HepG2 (cell line): ENCODE measurements around the gene KDM7A.

Experiments used
- AKAP8 ChIP-seq: sonication (generic); formaldehyde crosslinking; IDR thresholded peaks from 2 replicates; pipeline ENCODE4 v1.5.1; 2020; ENCODE audit warnings: mild to moderate bottlenecking, missing genetic modification reagents
- ARNTL ChIP-seq: sonication (generic); formaldehyde crosslinking; IDR thresholded peaks from 2 replicates; pipeline ENCODE4 v1.4.0; 2020; ENCODE audit warnings: mild to moderate bottlenecking, missing genetic modification reagents
- IKZF1 ChIP-seq: fragments of 450-650 bp; IDR thresholded peaks from 2 replicates; pipeline ENCODE4 v1.7.1; 2016
- JUN ChIP-seq: sonication (generic); formaldehyde crosslinking; IDR thresholded peaks from 2 replicates; pipeline ENCODE4 v1.4.0; 2020; ENCODE audit warnings: mild to moderate bottlenecking, missing genetic modification reagents
- JUNB ChIP-seq: sonication (generic); formaldehyde crosslinking; IDR thresholded peaks from 2 replicates; pipeline ENCODE4 v1.8.0; 2022; ENCODE audit warnings: missing genetic modification reagents, mild to moderate bottlenecking, borderline replicate concordance
- JUND ChIP-seq: sonication (generic); formaldehyde crosslinking; IDR thresholded peaks from 2 replicates; pipeline ENCODE4 v1.8.0; 2022; ENCODE audit warnings: mild to moderate bottlenecking, missing genetic modification reagents
- KDM5A ChIP-seq: fragments of 200-600 bp; sonication (generic); IDR thresholded peaks from 2 replicates; pipeline ENCODE4 v1.7.0; 2018; ENCODE audit warnings: antibody characterized with exemption, mild to moderate bottlenecking, low read length, borderline replicate concordance
- ZNF274 ChIP-seq: sonication (generic); formaldehyde crosslinking; IDR thresholded peaks from 2 replicates; pipeline ENCODE4 v1.5.1; 2020; ENCODE audit warnings: mild to moderate bottlenecking, missing genetic modification reagents
- TF ChIP-seq, protein P1 (sequence below): IDR thresholded peaks from 2 replicates; pipeline ENCODE4 v1.6.1; 2012; ENCODE audit warnings: low read depth, low read length, improper control_type of control experiment
- TF ChIP-seq, protein P2 (sequence below): sonication (generic); formaldehyde crosslinking; IDR thresholded peaks from 2 replicates; pipeline ENCODE4 v1.4.0; 2020; ENCODE audit warnings: missing genetic modification reagents, mild to moderate bottlenecking, borderline replicate concordance
- TF ChIP-seq, protein P3 (sequence below), 2 experiments: sonication (generic) in 1 of 2; formaldehyde crosslinking in 1 of 2; IDR thresholded peaks; 2 replicates each; pipeline versions ENCODE4 v1.5.1 to v1.6.1; 2011 to 2020; ENCODE audit warnings: borderline replicate concordance in 1 of 2, low read depth in 1 of 2, low read length in 1 of 2, mild to moderate bottlenecking in 1 of 2, missing genetic modification reagents in 1 of 2, moderate library complexity in 1 of 2
- TF ChIP-seq, protein P4 (sequence below): sonication (generic); formaldehyde crosslinking; IDR thresholded peaks from 2 replicates; pipeline ENCODE4 v1.4.0; 2020; ENCODE audit warnings: missing genetic modification reagents, borderline replicate concordance
- TF ChIP-seq, protein P5 (sequence below): IDR thresholded peaks from 2 replicates; pipeline ENCODE4 v1.6.1; 2016
- TF ChIP-seq, protein P6 (sequence below): IDR thresholded peaks from 2 replicates; pipeline ENCODE4 v1.6.1; 2016; ENCODE audit warnings: missing compliant biosample characterization, missing genetic modification reagents, borderline replicate concordance

DNA sequence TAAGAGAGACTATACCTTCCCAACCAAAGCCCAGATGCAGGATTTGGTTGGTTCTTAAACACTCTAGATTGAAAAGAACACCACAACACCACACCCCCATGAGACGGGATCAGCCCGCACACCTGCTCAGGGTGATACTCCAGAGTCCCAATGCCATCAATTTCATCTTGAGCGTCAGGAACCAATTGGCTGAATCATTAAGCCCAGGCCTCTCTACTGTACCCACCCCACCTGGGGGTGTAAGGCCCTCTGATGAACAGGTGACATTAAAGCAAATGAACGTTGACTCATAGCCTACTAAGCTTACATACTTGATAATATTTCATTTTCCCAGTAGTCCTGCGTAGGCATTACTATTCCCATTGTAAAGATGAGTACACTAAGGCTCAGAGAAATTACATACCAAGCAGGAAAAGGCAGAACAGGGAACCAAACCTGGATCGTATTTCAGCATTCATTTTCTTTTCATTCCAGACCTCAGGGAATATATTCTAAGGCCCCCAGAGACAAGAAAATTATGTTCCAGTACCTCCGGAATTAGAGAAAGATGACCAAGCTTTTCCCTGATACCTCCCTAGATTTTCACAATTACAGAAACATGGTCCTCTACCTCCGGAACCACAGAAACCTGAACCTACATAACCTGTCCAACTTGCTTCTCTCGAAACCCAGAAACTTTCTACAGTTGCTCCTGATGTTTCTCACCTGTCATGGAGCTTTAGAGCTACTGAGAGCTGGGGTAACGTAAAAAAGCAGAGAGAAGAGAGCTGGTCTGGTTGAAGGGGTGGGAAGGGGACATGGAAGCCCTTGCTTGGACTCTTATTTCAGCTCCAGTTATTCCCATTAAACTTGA is 43.1 kb upstream of the KDM7A start:
- TF ChIP-seq AKAP8 (CRISPR knock-in tag): no peak
- TF ChIP-seq, protein P1, sequence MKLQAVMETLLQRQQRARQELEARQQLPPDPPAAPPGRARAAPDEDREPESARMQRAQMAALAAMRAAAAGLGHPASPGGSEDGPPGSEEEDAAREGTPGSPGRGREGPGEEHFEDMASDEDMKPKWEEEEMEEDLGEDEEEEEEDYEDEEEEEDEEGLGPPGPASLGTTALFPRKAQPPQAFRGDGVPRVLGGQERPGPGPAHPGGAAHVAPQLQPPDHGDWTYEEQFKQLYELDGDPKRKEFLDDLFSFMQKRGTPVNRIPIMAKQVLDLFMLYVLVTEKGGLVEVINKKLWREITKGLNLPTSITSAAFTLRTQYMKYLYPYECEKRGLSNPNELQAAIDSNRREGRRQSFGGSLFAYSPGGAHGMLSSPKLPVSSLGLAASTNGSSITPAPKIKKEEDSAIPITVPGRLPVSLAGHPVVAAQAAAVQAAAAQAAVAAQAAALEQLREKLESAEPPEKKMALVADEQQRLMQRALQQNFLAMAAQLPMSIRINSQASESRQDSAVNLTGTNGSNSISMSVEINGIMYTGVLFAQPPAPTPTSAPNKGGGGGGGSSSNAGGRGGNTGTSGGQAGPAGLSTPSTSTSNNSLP: no peak
- no peak for TF ChIP-seq JUNB
- TF ChIP-seq, protein P2, sequence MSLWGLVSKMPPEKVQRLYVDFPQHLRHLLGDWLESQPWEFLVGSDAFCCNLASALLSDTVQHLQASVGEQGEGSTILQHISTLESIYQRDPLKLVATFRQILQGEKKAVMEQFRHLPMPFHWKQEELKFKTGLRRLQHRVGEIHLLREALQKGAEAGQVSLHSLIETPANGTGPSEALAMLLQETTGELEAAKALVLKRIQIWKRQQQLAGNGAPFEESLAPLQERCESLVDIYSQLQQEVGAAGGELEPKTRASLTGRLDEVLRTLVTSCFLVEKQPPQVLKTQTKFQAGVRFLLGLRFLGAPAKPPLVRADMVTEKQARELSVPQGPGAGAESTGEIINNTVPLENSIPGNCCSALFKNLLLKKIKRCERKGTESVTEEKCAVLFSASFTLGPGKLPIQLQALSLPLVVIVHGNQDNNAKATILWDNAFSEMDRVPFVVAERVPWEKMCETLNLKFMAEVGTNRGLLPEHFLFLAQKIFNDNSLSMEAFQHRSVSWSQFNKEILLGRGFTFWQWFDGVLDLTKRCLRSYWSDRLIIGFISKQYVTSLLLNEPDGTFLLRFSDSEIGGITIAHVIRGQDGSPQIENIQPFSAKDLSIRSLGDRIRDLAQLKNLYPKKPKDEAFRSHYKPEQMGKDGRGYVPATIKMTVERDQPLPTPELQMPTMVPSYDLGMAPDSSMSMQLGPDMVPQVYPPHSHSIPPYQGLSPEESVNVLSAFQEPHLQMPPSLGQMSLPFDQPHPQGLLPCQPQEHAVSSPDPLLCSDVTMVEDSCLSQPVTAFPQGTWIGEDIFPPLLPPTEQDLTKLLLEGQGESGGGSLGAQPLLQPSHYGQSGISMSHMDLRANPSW (CRISPR knock-in tag): no peak
- TF ChIP-seq IKZF1: no peak
- no peak for TF ChIP-seq ZNF274
- TF ChIP-seq, protein P3, sequence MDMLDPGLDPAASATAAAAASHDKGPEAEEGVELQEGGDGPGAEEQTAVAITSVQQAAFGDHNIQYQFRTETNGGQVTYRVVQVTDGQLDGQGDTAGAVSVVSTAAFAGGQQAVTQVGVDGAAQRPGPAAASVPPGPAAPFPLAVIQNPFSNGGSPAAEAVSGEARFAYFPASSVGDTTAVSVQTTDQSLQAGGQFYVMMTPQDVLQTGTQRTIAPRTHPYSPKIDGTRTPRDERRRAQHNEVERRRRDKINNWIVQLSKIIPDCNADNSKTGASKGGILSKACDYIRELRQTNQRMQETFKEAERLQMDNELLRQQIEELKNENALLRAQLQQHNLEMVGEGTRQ (IDR thresholded peaks at IDR 0.05; ENCODE audit: low read depth, low read length): no peak
- TF ChIP-seq, protein P3 (CRISPR knock-in tag; IDR thresholded peaks at IDR 0.05; ENCODE audit: borderline replicate concordance): no peak
- no peak for TF ChIP-seq JUN
- no peak for TF ChIP-seq ARNTL (CRISPR knock-in tag)
- TF ChIP-seq, protein P4, sequence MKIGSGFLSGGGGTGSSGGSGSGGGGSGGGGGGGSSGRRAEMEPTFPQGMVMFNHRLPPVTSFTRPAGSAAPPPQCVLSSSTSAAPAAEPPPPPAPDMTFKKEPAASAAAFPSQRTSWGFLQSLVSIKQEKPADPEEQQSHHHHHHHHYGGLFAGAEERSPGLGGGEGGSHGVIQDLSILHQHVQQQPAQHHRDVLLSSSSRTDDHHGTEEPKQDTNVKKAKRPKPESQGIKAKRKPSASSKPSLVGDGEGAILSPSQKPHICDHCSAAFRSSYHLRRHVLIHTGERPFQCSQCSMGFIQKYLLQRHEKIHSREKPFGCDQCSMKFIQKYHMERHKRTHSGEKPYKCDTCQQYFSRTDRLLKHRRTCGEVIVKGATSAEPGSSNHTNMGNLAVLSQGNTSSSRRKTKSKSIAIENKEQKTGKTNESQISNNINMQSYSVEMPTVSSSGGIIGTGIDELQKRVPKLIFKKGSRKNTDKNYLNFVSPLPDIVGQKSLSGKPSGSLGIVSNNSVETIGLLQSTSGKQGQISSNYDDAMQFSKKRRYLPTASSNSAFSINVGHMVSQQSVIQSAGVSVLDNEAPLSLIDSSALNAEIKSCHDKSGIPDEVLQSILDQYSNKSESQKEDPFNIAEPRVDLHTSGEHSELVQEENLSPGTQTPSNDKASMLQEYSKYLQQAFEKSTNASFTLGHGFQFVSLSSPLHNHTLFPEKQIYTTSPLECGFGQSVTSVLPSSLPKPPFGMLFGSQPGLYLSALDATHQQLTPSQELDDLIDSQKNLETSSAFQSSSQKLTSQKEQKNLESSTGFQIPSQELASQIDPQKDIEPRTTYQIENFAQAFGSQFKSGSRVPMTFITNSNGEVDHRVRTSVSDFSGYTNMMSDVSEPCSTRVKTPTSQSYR: no peak
- TF ChIP-seq, protein P5, sequence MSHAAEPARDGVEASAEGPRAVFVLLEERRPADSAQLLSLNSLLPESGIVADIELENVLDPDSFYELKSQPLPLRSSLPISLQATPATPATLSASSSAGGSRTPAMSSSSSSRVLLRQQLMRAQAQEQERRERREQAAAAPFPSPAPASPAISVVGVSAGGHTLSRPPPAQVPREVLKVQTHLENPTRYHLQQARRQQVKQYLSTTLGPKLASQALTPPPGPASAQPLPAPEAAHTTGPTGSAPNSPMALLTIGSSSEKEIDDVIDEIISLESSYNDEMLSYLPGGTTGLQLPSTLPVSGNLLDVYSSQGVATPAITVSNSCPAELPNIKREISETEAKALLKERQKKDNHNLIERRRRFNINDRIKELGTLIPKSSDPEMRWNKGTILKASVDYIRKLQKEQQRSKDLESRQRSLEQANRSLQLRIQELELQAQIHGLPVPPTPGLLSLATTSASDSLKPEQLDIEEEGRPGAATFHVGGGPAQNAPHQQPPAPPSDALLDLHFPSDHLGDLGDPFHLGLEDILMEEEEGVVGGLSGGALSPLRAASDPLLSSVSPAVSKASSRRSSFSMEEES (CRISPR knock-in tag): no peak
- TF ChIP-seq KDM5A: no peak
- TF ChIP-seq, protein P6, sequence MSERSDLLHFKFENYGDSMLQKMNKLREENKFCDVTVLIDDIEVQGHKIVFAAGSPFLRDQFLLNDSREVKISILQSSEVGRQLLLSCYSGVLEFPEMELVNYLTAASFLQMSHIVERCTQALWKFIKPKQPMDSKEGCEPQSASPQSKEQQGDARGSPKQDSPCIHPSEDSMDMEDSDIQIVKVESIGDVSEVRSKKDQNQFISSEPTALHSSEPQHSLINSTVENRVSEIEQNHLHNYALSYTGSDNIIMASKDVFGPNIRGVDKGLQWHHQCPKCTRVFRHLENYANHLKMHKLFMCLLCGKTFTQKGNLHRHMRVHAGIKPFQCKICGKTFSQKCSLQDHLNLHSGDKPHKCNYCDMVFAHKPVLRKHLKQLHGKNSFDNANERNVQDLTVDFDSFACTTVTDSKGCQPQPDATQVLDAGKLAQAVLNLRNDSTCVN: no peak
- TF ChIP-seq JUND: no peak
